ENCODE measurements around the gene COPS3.

COPS3 gene

DNA sequence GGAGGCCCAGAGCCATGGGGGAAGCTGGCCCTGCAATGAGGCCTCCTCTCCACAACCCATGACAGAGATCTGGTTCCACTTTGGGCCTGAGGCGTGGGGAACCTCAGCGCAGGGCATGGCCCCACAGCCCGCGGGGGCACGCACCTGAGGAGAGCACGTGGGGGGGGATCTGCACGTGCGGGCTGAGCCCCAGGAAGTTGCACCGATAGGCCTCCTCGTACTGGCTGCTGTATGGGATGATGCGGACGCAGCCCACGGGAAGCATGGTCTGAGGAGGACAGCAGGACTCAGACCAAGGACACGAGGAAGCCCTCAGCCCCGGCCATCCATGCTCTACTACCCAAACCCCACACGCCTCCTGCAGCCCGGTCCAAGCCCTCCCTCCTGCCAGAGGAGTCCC is 64.8 kb downstream of the COPS3 start:
- DNase-seq (ENCODE audit: low read depth), result no peak

GRCh38 chr17:17215575-17215974 is 65.5 kb downstream of the COPS3 start:
- no peak for DNase-seq (ENCODE audit: low read depth)

DNA sequence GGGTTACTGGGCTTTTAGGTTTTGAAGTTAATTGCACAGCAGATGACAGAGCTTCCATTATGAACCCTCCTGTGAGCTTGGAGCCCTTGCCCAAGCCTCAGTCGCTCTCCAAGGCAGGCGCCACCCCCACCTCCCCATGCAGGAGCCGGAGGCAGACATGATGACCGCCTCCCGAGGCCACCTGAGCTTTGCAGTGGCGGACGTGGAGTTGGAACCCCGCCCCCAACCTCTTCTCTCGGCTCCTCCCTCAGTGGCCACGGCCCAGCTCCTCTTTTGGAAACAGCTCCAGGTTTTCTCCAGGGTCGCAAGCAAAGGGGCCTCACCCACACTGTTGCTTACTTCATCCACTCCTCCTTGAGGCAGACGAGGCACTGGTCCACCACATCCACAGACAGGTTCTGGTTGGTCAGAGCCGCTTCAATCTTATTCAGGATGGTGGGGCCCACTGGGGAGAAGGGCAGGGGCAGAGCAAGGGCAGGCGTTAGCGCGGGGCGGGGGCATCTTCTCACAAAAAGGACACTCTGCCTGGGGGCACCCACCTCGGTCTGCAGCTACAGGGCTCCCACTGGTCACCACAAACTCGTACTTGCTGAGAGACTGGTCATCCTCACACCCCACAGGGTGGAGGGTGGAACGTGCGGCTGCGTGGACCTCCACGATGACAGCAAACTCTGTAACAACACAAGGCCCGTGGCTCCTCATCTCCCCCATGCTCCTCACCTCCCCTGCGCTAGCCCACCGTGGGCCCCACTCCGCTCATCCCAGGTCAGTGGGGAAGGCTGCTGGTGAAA is 66.2 kb downstream of the COPS3 start:
- no peak for DNase-seq (ENCODE audit: low read depth)

DNA sequence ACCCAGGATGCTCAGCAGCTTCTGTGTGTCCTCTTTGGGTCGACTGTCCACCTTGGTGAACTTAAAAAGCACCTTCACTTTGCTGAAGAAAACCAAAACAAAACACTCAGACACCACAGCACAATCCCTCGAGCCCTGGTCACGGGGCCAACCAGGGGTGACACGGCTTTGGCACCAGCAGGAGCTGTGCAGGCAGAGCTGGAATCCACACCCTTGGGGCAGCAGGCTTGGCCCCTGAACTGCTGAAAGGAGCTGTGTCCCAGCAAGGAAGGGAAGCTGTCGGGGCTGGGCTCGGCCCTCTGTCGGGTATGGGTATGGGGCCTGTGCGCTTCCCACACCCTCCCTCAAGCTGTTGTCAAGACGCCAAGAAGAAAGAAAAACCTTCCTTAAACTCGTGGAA is 67.3 kb downstream of the COPS3 start:
- DNase-seq (ENCODE audit: low read depth), result no peak

DNA sequence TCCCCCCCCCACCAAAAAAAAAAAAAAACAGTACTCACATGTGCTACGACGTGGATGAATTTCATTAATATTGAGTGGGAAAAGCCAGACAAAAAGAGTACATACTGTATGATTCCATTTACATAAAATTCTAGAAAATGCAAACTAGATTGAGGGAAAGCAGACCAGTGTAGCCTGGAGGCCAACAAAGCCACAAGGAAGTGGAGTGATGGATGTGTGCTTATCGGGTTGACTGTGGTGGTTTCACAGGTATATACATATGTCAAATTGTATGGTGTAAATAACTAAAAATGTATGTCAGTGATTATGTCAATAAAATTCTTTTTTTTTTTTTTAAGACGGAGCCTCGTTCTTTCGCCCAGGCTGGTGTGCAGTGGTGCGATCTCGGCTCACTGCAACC is 73.0 kb downstream of the COPS3 start:
- no peak for DNase-seq (ENCODE audit: low read depth)

- no peak for DNase-seq (ENCODE audit: low read depth)
Observed at GRCh38 chr17:17206913-17207335, 74.1 kb downstream of the COPS3 start.

GRCh38 chr17:17206124-17206912 is 74.7 kb downstream of the COPS3 start, which contains the start of gene PLD6:
Gene PLD6, minus strand, starts transcription at chr17:17206333. Its CDS starts 47 bp downstream, at chr17:17206286.
- DNase-seq (ENCODE audit: low read depth), result peak; percentile 56

GRCh38 chr17:17205368-17206123 is 75.5 kb downstream of the COPS3 start:
- DNase-seq (ENCODE audit: low read depth), result peak; percentile 25

DNA sequence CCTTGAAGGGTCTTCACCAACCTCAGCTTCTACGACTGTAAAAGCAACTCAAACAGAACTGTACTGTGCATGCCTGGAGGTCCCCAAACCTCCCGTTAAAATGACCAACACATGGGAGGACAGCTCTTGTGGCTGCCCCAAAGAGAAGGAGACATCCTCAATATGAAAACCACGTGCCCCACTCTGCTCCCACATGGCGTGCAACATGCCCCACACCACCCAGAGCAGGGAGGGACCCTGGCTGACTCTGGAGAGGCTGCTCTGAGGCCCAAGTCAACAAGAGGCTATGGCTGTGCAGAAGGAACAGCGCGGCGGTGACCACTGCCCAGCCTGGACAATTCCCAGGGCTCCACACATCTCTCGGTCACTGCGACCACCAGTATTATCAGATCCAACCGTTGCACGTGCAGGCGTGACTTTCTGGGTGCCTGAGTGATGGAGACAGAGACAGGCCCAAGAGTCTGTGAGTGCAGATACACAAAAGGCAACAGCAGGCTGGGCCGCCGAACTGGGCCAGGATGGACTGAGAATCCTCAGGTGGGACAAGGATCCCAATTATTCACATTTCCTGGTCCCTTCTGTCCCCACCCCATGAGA is 76.3 kb downstream of the COPS3 start:
- DNase-seq (ENCODE audit: low read depth), result no peak

- no peak for DNase-seq (ENCODE audit: low read depth)
Observed at GRCh38 chr17:17204041-17204591, 76.9 kb downstream of the COPS3 start.

GRCh38 chr17:17203173-17203730 is 77.8 kb downstream of the COPS3 start:
- DNase-seq (ENCODE audit: low read depth), result no peak

- DNase-seq (ENCODE audit: low read depth), result no peak
Observed at GRCh38 chr17:17201907-17202306, 79.1 kb downstream of the COPS3 start.

- no peak for DNase-seq (ENCODE audit: low read depth)
Observed at GRCh38 chr17:17201271-17201670, 79.8 kb downstream of the COPS3 start.

- no peak for DNase-seq (ENCODE audit: low read depth)
Observed at GRCh38 chr17:17200831-17201230, 80.2 kb downstream of the COPS3 start.

- DNase-seq (ENCODE audit: low read depth), result no peak
Observed at GRCh38 chr17:17200311-17200710, 80.7 kb downstream of the COPS3 start.

DNA sequence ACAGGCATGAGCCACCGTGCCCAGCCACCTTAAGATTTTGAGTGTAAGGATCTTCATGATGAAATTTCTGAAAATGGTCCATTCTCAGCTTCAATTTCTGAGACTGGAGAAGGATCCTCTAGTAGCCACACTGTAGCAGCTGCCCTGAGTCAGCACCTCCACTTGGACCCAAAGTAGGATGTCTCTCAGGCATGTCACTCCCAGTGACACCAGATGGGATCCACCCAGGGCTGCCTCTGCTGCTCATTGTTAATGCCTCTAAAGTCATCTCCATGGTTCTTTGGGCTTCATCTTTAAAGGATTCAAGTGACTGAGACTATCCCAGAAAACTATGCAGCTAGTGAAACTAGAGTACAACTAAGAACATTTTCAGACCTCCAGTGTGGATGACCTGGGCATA is 82.8 kb downstream of the COPS3 start:
- no peak for DNase-seq (ENCODE audit: low read depth)

- no peak for DNase-seq (ENCODE audit: low read depth)
Observed at GRCh38 chr17:17196776-17197175, 84.3 kb downstream of the COPS3 start.

Measured in amniotic epithelial cell (primary cell).